HuH-7 (cell line): ENCODE data around the gene RMI1.
"Not testable (repeated sequence)": the region's sequence is repeated elsewhere in the genome, so short reads cannot be mapped to it uniquely, and the experiment has no call there.

Experiments used
- DNase-seq: peaks from one replicate; pipeline ENCODE4 v3.0.0; 2011; ENCODE audit warnings: low spot score

Gene RMI1

GRCh38 chr9:84007662-84008061 is 27.1 kb downstream of the RMI1 start:
- DNase-seq = no peak

GRCh38 chr9:84024041-84024575 is 43.5 kb downstream of the RMI1 start:
- DNase-seq = no peak

DNA sequence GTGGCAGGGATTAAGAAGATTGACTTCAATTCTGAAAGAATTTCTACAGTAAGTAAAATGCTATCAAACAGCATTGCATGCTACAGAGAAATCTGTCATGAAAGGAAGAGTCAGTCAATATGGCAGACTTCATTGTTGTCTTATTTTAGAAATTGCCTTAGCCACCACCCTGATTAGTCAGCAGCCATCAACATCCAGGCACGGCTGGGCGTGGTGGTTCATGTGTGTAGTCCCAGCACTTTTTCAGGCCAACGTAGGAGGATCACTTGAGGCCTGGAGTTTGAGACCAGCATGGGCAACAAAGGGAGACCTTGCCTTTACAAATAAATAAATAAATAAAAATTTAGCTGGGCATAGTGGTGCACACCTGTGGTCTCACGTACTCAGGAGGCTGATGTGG is 46.6 kb downstream of the RMI1 start:
- no peak for DNase-seq

DNA sequence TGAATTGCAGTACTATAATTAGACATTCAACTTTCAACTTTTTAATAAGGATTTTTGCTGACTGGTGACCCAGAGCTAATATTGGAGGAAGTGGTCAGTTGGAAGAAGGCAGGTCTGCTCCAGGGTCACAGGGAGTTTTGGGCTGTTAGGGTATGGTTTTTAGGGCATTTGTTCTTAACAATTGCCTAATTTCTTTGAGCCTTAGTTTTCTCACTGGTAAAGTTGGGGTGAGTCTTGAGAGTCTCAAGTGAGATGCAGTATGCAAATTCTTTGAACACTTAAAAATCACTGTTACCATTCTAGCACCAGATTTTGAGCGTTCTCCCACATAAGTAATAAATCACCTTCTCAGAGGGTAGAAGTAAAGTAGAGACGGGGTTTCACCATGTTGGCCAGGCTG is 50.9 kb downstream of the RMI1 start:
- no peak for DNase-seq

DNA sequence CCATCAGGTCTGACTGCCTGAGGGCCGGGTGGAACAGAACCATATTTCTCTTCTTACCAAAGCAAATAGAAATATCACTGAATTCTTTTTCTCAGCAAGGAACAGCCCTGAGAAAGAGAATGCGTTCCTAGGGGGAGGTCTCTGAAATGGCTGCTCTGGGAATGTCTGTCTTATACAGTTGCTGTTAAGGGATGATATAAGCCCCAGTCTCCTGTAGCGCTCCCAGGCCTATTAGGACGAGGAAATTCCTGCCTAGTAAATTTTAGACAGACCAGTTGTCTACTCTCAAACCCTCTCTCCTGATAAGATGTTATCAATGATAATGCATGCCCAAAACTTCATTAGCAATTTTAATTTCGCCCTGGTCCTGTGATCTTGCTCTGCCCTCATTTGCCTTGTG is 61.3 kb downstream of the RMI1 start:
- DNase-seq = not testable (repeated sequence)

- DNase-seq = no peak
These were observed 65.0 kb downstream of the RMI1 start for GRCh38 chr9:84045481-84046097.
